Tracheal epithelial cell (primary cell): Measurements from ENCODE around the gene ZNF652. TPM values are rescaled to one million over a fixed set of nuclear protein-coding genes. Genes with fewer than 3 reads are reported as not detected.

ENCODE experiments used
- total RNA-seq: library from RNA; depleted of rRNA; stranded (reverse); fragments of >200 nt; gene quantifications from 2 replicates; pipeline ENCODE4 v1.2.1, GENCODE V29; 2014

Gene ZNF652
- 6.7 and 8.3 TPM in 2 replicates for total RNA-seq

DNA sequence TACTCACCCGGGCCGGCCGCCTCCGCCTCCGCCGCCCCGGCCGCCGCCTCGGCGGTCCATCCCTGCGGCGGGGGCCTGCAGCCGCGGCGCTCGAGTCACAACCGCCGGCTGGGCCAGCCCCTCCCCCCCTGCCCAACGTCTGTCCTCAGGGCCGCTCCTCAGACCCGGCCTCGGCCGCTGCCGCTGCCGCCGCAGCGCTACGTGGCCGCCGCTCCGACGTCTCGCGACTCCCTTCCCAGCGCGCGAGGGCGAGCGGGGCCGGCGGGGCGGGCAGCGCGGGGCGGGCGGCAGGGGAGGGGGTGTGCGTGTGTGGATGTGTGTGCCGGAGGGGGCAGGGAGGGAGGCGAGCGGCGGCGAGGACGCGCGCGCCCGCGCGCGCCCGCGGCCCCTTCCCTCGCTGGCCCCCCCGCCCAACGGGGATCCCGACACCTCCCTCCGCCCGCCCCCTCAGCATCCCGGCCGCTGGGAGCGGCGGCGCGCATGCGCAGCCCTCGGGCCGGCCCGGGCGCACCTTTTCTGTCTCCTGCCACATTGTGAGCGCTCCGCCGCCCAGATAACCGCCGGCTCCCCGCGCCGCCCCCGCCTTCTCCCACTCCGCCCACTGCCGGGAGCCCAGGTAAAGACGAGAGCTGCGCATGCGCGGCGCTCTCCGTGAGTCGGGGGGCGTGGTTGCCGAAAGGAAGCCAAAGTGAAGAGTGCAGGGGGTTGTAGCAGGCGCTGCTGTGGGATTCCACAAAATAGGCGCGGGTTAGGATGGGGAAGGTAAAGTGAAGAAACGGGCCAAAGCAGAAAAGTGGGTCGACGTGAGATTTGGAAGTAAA lies at the start of gene ZNF652:
Gene ZNF652 (minus strand): TSS at position 349 of the 821 bp plus-strand sequence. CDS start 44,525 bp downstream, outside the sequence.

Other genes starting within 250 kb of the ZNF652 start
- 0.24 and 1.3 TPM in 2 replicates for gene B4GALNT2, start 229.5 kb downstream of the ZNF652 start, total RNA-seq
- not detected in 2 replicates for gene GNGT2, start 151.7 kb downstream of the ZNF652 start, total RNA-seq
- not detected in 2 replicates for gene ABI3, start 151.5 kb downstream of the ZNF652 start, total RNA-seq
- not detected in 2 replicates for gene PHOSPHO1, start 131.5 kb downstream of the ZNF652 start, total RNA-seq
- gene PHB1, start 52.6 kb upstream of the ZNF652 start, total RNA-seq: 149 and 187 TPM in 2 replicates
- gene NGFR, start 133.0 kb upstream of the ZNF652 start, total RNA-seq: 0.48 and 1.1 TPM in 2 replicates
- under 0.01 TPM in 1 of 2 replicates, not detected in the other for gene NXPH3, start 213.6 kb upstream of the ZNF652 start, total RNA-seq